WTC11 (cell line): Measurements from ENCODE around the gene CEMIP. TPM values are rescaled to one million over a fixed set of nuclear protein-coding genes. Genes with fewer than 3 reads are reported as not detected.

Source experiments
- ATAC-seq: fragments of 200-7000 bp; cut with Tn5 transposase; 2 replicates; pipeline ENCODE4 v1.10.0; 2021; ENCODE audit warnings: mild to moderate bottlenecking, moderate library complexity
- CTCF ChIA-PET: fragments of 300-600 bp; sonication (Branson Sonifier 250); formaldehyde crosslinking; loops from one replicate; lab custom pipeline; 2021; ENCODE audit warnings: antibody characterized with exemption; lab: Charles Lee
- POLR2A ChIA-PET: fragments of 350-600 bp; sonication (Branson Sonifier 250); formaldehyde crosslinking; loops from one replicate; lab custom pipeline; 2021; ENCODE audit warnings: antibody characterized with exemption; lab: Charles Lee
- DNase-seq: peaks from one replicate; pipeline ENCODE4 v3.0.0; 2021; ENCODE audit warnings: low spot score
- H3K27ac Mint-ChIP-seq: 2 replicates; pipeline ENCODE4 v1.8.0; 2021; ENCODE audit warnings: mixed read lengths
- H3K27me3 Mint-ChIP-seq: 2 replicates; pipeline ENCODE4 v1.8.0; 2021; ENCODE audit warnings: low read depth, mild to moderate bottlenecking, moderate library complexity, mixed read lengths
- H3K36me3 Mint-ChIP-seq: 2 replicates; pipeline ENCODE4 v1.8.0; 2021; ENCODE audit warnings: mixed read lengths
- H3K4me1 Mint-ChIP-seq: 2 replicates; pipeline ENCODE4 v1.8.0; 2022; ENCODE audit warnings: mixed read lengths
- H3K4me3 Mint-ChIP-seq: 2 replicates; pipeline ENCODE4 v1.8.0; 2021; ENCODE audit warnings: mild to moderate bottlenecking, moderate library complexity, mixed read lengths
- H3K9me3 Mint-ChIP-seq: 2 replicates; pipeline ENCODE4 v1.8.0; 2021; ENCODE audit warnings: mixed read lengths
- AR ChIP-seq: fragments of 250-450 bp; sonication (Bioruptor Pico); IDR thresholded peaks from 2 replicates; pipeline ENCODE4 v1.9.0; 2021; ENCODE audit warnings: mild to moderate bottlenecking
- E2F1 ChIP-seq: sonication (generic); formaldehyde crosslinking; IDR thresholded peaks from 2 replicates; pipeline ENCODE4 v1.8.0; 2022; ENCODE audit warnings: mild to moderate bottlenecking, missing genetic modification reagents
- ELF4 ChIP-seq: sonication (generic); formaldehyde crosslinking; IDR thresholded peaks from 2 replicates; pipeline ENCODE4 v1.8.1; 2022; ENCODE audit warnings: low read depth, mild to moderate bottlenecking, moderate library complexity, missing genetic modification reagents
- FOXK1 ChIP-seq: sonication (generic); formaldehyde crosslinking; IDR thresholded peaks from 2 replicates; pipeline ENCODE4 v1.8.0; 2022; ENCODE audit warnings: mild to moderate bottlenecking, moderate library complexity, missing genetic modification reagents
- GRHL2 ChIP-seq: fragments of 250-450 bp; sonication (Bioruptor Pico); IDR thresholded peaks from 2 replicates; pipeline ENCODE4 v1.8.0; 2022; ENCODE audit warnings: mild to moderate bottlenecking, moderate library complexity; ENCODE audit not compliant: insufficient replicate concordance, severe bottlenecking
- KAT7 ChIP-seq: sonication (generic); formaldehyde crosslinking; IDR thresholded peaks from 2 replicates; pipeline ENCODE4 v1.8.1; 2023; ENCODE audit warnings: missing genetic modification reagents, mild to moderate bottlenecking, borderline replicate concordance
- MYBL2 ChIP-seq: sonication (generic); formaldehyde crosslinking; IDR thresholded peaks from 2 replicates; pipeline ENCODE4 v1.8.1; 2023; ENCODE audit warnings: mild to moderate bottlenecking, moderate library complexity, missing genetic modification reagents
- NFATC4 ChIP-seq: fragments of 250-450 bp; sonication (Bioruptor Pico); IDR thresholded peaks from 2 replicates; pipeline ENCODE4 v1.9.0; 2021; ENCODE audit warnings: mild to moderate bottlenecking
- NFYB ChIP-seq: sonication (generic); formaldehyde crosslinking; conservative IDR thresholded peaks from 2 replicates; pipeline ENCODE4 v1.8.0; 2022; ENCODE audit warnings: low read depth, missing genetic modification reagents
- PRRX2 ChIP-seq: fragments of 250-450 bp; sonication (Bioruptor Pico); IDR thresholded peaks from 2 replicates; pipeline ENCODE4 v1.8.0; 2021; ENCODE audit warnings: mild to moderate bottlenecking
- ZBTB43 ChIP-seq: sonication (generic); formaldehyde crosslinking; IDR thresholded peaks from 2 replicates; pipeline ENCODE4 v1.8.1; 2023; ENCODE audit warnings: mild to moderate bottlenecking, missing genetic modification reagents
- ZNF121 ChIP-seq: sonication (generic); formaldehyde crosslinking; IDR thresholded peaks from 2 replicates; pipeline ENCODE4 v1.8.0; 2023; ENCODE audit warnings: missing genetic modification reagents
- ZNF219 ChIP-seq: sonication (generic); formaldehyde crosslinking; IDR thresholded peaks from 2 replicates; pipeline ENCODE4 v1.8.0; 2023; ENCODE audit warnings: missing genetic modification reagents, mild to moderate bottlenecking, borderline replicate concordance
- ZNF232 ChIP-seq: sonication (generic); formaldehyde crosslinking; IDR thresholded peaks from 2 replicates; pipeline ENCODE4 v1.8.0; 2022; ENCODE audit warnings: mild to moderate bottlenecking, missing genetic modification reagents
- ZNF423 ChIP-seq: fragments of 250-450 bp; sonication (Bioruptor Pico); IDR thresholded peaks from 2 replicates; pipeline ENCODE4 v2.1.2; 2022; ENCODE audit warnings: mild to moderate bottlenecking, moderate library complexity
- ZNF671 ChIP-seq: fragments of 250-450 bp; sonication (Bioruptor Pico); IDR thresholded peaks from 2 replicates; pipeline ENCODE4 v1.8.0; 2021; ENCODE audit warnings: mild to moderate bottlenecking
- total RNA-seq: library from RNA; stranded (reverse); gene quantifications from 3 replicates; pipeline ENCODE4 v1.2.3, GENCODE V29; 2021
- TF ChIP-seq, protein P1 (sequence below): fragments of 250-450 bp; sonication (Bioruptor Pico); IDR thresholded peaks from 2 replicates; pipeline ENCODE4 v1.9.0; 2021; ENCODE audit warnings: mild to moderate bottlenecking, borderline replicate concordance

CEMIP gene
- total RNA-seq, 1 experiment from 2014 or later, result 0.87 TPM

DNA sequence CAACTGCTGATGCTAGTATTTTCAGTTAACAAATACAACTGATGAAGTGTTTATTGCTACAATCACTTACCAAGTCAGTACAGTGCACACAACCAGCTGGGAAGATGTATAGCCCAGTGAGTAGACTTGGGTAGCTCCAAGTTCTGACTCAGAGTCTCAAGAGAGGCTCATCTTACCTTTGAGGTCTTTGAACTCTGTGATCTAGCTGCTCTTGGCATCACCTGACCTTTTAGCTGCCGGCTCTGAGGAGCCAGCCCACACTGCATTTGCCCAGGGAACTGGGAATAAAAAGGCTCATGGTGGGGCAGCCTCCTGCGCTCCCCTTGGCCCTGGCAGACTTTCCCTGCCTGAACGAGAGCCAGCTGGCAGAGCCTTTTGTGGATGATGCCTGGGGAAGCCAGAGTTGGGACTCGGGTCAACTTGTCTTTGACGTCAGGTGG is 82.6 kb downstream of the CEMIP start:
- Mint-ChIP-seq H3K27me3 (no peaks in the 10 kb centered on the region; the same call in 1 of the 2 replicates), H3K9me3 (no peaks in the 10 kb centered on the region), H3K4me1 (peaks cover 35% of the 10 kb centered on the region), H3K4me3 (no peak overlapping the region), H3K36me3 (no peaks in the 10 kb centered on the region), H3K27ac (no peak overlapping the region)
- ChIA-PET CTCF (interaction anchor here (0.5 to 2.8 kb wide), 3 partner anchors 82 to 359 kb away, joined by 4 to 9 read pairs (median 8); partner anchors contain the start of gene CEMIP), POLR2A (no interaction called here)
- ATAC-seq (no peak), DNase-seq (no peak)
- TF ChIP-seq NFYB (CRISPR knock-in tag), result no peak
- no peak for TF ChIP-seq GRHL2 (CRISPR knock-in tag)
- TF ChIP-seq NFATC4 (CRISPR knock-in tag), result no peak
- TF ChIP-seq ZNF121 (CRISPR knock-in tag), result no peak
- TF ChIP-seq, protein P1, sequence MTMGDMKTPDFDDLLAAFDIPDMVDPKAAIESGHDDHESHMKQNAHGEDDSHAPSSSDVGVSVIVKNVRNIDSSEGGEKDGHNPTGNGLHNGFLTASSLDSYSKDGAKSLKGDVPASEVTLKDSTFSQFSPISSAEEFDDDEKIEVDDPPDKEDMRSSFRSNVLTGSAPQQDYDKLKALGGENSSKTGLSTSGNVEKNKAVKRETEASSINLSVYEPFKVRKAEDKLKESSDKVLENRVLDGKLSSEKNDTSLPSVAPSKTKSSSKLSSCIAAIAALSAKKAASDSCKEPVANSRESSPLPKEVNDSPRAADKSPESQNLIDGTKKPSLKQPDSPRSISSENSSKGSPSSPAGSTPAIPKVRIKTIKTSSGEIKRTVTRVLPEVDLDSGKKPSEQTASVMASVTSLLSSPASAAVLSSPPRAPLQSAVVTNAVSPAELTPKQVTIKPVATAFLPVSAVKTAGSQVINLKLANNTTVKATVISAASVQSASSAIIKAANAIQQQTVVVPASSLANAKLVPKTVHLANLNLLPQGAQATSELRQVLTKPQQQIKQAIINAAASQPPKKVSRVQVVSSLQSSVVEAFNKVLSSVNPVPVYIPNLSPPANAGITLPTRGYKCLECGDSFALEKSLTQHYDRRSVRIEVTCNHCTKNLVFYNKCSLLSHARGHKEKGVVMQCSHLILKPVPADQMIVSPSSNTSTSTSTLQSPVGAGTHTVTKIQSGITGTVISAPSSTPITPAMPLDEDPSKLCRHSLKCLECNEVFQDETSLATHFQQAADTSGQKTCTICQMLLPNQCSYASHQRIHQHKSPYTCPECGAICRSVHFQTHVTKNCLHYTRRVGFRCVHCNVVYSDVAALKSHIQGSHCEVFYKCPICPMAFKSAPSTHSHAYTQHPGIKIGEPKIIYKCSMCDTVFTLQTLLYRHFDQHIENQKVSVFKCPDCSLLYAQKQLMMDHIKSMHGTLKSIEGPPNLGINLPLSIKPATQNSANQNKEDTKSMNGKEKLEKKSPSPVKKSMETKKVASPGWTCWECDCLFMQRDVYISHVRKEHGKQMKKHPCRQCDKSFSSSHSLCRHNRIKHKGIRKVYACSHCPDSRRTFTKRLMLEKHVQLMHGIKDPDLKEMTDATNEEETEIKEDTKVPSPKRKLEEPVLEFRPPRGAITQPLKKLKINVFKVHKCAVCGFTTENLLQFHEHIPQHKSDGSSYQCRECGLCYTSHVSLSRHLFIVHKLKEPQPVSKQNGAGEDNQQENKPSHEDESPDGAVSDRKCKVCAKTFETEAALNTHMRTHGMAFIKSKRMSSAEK, result no peak
- TF ChIP-seq AR (CRISPR knock-in tag), result no peak
- no peak for TF ChIP-seq ZNF423
- no peak for TF ChIP-seq ZBTB43
- no peak for TF ChIP-seq FOXK1 (CRISPR knock-in tag)
- no peak for TF ChIP-seq ZNF671 (CRISPR knock-in tag)
- TF ChIP-seq ZNF232 (CRISPR knock-in tag), result no peak
- no peak for TF ChIP-seq KAT7

- H3K4me1 Mint-ChIP-seq, result peaks cover 53% of the 10 kb centered on the region
- ChIA-PET POLR2A (no interaction called here), CTCF (interaction anchor here (0.7 to 3.7 kb wide), 3 partner anchors 8 to 105 kb away, joined by 3 to 25 read pairs (median 5); partner anchors contain the start of gene CEMIP)
- H3K27ac Mint-ChIP-seq, result no peak overlapping the region
- ATAC-seq, result no peak
- H3K4me3 Mint-ChIP-seq, result no peak overlapping the region
- TF ChIP-seq E2F1 (CRISPR knock-in tag) (no peak), ZNF232 (CRISPR knock-in tag) (no peak), ZNF219 (CRISPR knock-in tag) (no peak), MYBL2 (no peak), ELF4 (CRISPR knock-in tag) (no peak), PRRX2 (CRISPR knock-in tag) (no peak), FOXK1 (CRISPR knock-in tag) (no peak)
- no peaks in the 10 kb centered on the region for H3K36me3 Mint-ChIP-seq
- H3K27me3 Mint-ChIP-seq, result no peaks in the 10 kb centered on the region
- H3K9me3 Mint-ChIP-seq, result no peaks in the 10 kb centered on the region
- DNase-seq, result no peak
Measured at GRCh38 chr15:80864666-80865065, 85.5 kb downstream of the CEMIP start.
